Sigmoid colon (tissue), 7 donors: ENCODE measurements around the gene PAX3. TPM values are rescaled to one million over a fixed set of nuclear protein-coding genes. Genes with fewer than 3 reads are reported as not detected.

Experiments used
- DNase-seq: peaks from one replicate; pipeline ENCODE4 v3.0.0-alpha.2; 2019
- H3K27ac ChIP-seq, 4 donors: fragments of 200-600 bp; sonication (generic); one replicate each; pipeline ENCODE4 v1.5.1; 2016 to 2019; ENCODE audit warnings: mild to moderate bottlenecking in 1 of 4
- H3K27me3 ChIP-seq, 3 donors: fragments of 200-600 bp; sonication (generic); one replicate each; pipeline ENCODE4 v1.5.1; 2019; ENCODE audit warnings: mild to moderate bottlenecking in 1 of 3
- H3K36me3 ChIP-seq, 4 donors: fragments of 200-600 bp; sonication (generic); one replicate each; pipeline ENCODE4 v1.5.1; 2016 to 2019
- H3K4me1 ChIP-seq, 4 donors: fragments of 200-600 bp; sonication (generic); one replicate each; pipeline ENCODE4 v1.5.1; 2017 to 2019
- H3K4me3 ChIP-seq, 4 donors: fragments of 200-600 bp; sonication (generic); one replicate each; pipeline ENCODE4 v1.5.1; 2017 to 2019; ENCODE audit warnings: mild to moderate bottlenecking in 2 of 4, moderate library complexity in 1 of 4
- H3K9me3 ChIP-seq, 4 donors: fragments of 200-600 bp in 3 of 4; sonication (generic) in 3 of 4; one replicate each; pipeline versions ENCODE4 v1.5.1 to v1.6.1; 2013 to 2019
- EP300 ChIP-seq, 4 donors: sonication (generic); formaldehyde crosslinking; IDR thresholded peaks; one replicate each; pipeline ENCODE4 v1.6.1; 2017; ENCODE audit warnings: antibody characterized with exemption in 4 of 4
- POLR2A ChIP-seq, 2 donors: fragments of 450-650 bp; IDR thresholded peaks; one replicate each; pipeline ENCODE4 v1.6.1; 2016; ENCODE audit warnings: antibody characterized with exemption in 2 of 2, mild to moderate bottlenecking in 2 of 2, moderate library complexity in 2 of 2
- POLR2AphosphoS5 ChIP-seq, 4 donors: sonication (generic); formaldehyde crosslinking; IDR thresholded peaks; one replicate each; pipeline ENCODE4 v1.6.1; 2017; ENCODE audit warnings: antibody characterized with exemption in 4 of 4
- WGBS, 2 donors: extraction: QIAGEN DNeasy Blood & Tissue Kit; methylation state at CpG; one replicate each; pipeline ENCODE4 v1.1.7; 2013; 5-methylcytosine and 5-hydroxymethylcytosine counted together
- intact Hi-C: fragments of 100-400 bp; cut with DNase I; formaldehyde crosslinking; loops from one replicate; pipeline ENCODE4 v1.15.1; 2023
- polyA plus RNA-seq, 3 donors: library from polyadenylated mRNA; stranded (reverse); fragments of 200-250 nt; gene quantifications; one replicate each; pipeline ENCODE4 v1.2.3, GENCODE V29; 2013
- total RNA-seq, 4 donors: library from RNA; depleted of rRNA; stranded (reverse); fragments of >200 nt; gene quantifications; one replicate each; pipeline ENCODE4 v1.1.0, GENCODE V29; 2016
- TF ChIP-seq, protein P1 (sequence below), 4 experiments: fragments of 450-650 bp in 3 of 4; fragments of 200-600 bp in 1 of 4; IDR thresholded peaks; one replicate each; pipeline ENCODE4 v1.5.1; 2016 to 2019; ENCODE audit warnings: antibody characterized with exemption in 4 of 4, mild to moderate bottlenecking in 3 of 4, moderate library complexity in 2 of 4
- donor health status: healthy with polysubstance abuse.
- donor health status: Bipolar disorder and iron deficiency.
- donor health status: healthy.

The PAX3 gene
- total and polyA plus RNA-seq, 7 donors: not detected

DNA sequence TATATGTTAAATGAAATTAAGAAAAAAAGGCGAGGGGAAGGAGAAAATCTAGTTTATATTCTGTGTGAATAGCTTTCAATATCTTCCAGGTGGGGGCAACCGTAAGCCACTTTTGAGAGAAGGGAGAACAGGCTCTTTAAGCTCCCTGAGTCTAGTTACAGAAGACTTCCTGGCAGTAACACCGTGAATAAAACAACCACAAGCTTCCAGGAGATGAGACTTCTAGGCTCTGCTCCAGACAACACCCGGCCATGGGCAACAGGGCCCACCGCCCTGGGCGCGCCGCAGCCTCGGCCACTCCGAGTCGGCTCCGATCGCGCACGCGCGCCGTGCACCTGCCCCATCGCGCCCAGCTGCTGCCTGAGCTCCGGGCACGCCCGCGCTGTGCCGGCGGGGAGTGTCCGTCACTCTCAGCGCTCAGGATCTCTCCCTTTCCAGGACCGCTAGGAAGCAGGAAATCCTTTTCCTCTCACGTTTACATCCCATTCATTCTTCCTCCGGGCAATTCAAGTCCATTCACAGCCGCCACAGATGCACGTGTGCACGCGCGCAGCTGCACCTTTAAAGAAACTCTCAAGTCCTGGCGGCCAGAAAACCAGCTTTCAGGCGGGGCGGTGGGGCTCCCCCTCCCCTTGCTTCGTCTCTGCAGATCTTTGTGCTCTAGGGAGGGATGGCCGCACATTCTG is 19.4 kb upstream of the PAX3 start:
- Histone ChIP-seq H3K36me3 (no peaks in the 10 kb centered on the region), H3K9me3 (no peaks in the 10 kb centered on the region), H3K4me1 (peaks cover 0 to 26% (median 22%) of the 10 kb centered on the region in 4 donors), H3K4me3 (peak overlapping the region; percentile 27 to 67 (median 50)), H3K27me3 (peaks cover 12 to 65% (median 32%) of the 10 kb centered on the region in 3 donors), H3K27ac (peak overlapping the region in 2 of 4 donors; percentile 51 to 85)
- no peak for TF ChIP-seq EP300 (IDR thresholded peaks at IDR 0.05)
- no peak for TF ChIP-seq POLR2AphosphoS5 (IDR thresholded peaks at IDR 0.05)
- TF ChIP-seq POLR2A (IDR thresholded peaks at IDR 0.05): no peak
- TF ChIP-seq, protein P1, sequence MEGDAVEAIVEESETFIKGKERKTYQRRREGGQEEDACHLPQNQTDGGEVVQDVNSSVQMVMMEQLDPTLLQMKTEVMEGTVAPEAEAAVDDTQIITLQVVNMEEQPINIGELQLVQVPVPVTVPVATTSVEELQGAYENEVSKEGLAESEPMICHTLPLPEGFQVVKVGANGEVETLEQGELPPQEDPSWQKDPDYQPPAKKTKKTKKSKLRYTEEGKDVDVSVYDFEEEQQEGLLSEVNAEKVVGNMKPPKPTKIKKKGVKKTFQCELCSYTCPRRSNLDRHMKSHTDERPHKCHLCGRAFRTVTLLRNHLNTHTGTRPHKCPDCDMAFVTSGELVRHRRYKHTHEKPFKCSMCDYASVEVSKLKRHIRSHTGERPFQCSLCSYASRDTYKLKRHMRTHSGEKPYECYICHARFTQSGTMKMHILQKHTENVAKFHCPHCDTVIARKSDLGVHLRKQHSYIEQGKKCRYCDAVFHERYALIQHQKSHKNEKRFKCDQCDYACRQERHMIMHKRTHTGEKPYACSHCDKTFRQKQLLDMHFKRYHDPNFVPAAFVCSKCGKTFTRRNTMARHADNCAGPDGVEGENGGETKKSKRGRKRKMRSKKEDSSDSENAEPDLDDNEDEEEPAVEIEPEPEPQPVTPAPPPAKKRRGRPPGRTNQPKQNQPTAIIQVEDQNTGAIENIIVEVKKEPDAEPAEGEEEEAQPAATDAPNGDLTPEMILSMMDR (IDR thresholded peaks at IDR 0.05): peak; percentile 19 to 44 (median 38)
- no peak for DNase-seq
- intact Hi-C loops: loop anchor here (1.0 to 2.0 kb wide), 2 partner anchors 243 to 295 kb away; no protein-coding TSS in a partner anchor
- 0 to 1% methylated on average over 41 of the region's 41 CpGs for WGBS, 2 donors

DNA sequence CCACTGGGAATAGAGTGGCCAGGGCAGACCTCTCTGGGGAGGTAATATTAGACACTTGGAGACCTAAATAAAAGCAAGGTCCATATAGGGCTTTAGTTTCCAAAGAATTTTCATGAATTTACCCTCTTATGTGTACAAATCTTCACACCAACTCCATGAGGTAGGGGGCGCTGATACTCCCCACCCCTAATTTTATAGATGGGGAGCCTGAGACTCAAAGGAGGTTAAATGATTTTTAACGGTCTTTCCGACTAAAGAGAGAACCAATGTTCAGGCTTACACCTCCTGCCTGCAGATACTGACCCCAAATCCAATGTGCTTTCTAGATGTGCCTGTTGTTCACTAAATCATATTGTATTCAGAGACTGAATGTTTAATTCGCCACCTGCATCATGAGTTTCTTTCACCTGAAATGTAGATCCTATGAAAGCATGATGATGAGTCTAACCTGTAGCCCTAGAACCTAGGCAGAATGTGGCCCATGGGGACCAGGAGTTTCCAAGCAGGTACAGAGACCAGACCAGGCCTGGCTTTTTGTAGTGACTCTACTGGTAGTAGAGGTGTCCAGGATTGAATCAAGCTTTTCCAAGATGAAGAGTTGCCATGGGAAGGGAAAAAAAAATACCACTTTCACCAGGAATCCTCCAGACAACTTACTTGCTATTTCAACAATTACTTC is 16.8 kb upstream of the PAX3 start:
- Histone ChIP-seq H3K9me3 (no peaks in the 10 kb centered on the region), H3K27ac (no peak overlapping the region), H3K4me1 (peaks cover 0 to 33% (median 24%) of the 10 kb centered on the region in 4 donors), H3K4me3 (no peak overlapping the region), H3K27me3 (peaks cover 35 to 85% (median 58%) of the 10 kb centered on the region in 3 donors), H3K36me3 (no peaks in the 10 kb centered on the region)
- intact Hi-C loops: no loop called here
- TF ChIP-seq, protein P1 (IDR thresholded peaks at IDR 0.05): no peak
- TF ChIP-seq POLR2A (IDR thresholded peaks at IDR 0.05) (no peak), POLR2AphosphoS5 (IDR thresholded peaks at IDR 0.05) (no peak), EP300 (IDR thresholded peaks at IDR 0.05) (no peak)
- WGBS, 2 donors: 38 to 53% methylated on average over 4 of the region's 4 CpGs
- no peak for DNase-seq

DNA sequence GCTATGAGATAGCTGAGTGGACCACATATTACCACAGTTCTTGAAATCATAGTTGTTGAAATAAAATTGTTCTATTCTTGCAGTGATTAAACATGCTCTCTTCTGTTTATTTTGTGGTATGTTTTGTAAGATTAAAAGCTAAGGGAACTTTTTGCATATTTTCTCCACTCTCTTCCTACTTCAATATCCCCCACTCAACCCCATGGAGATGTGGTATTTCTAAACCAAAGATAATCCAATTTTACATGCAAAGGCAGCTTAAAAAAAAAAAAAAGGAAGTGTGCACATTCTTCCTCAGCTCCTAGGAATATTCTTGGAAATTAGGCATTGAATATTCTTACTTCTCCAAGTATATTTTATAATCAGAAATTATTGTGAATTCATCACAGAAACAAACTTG is 15.0 kb upstream of the PAX3 start:
- Histone ChIP-seq H3K4me3 (no peak overlapping the region), H3K27me3 (peaks cover 47 to 94% (median 69%) of the 10 kb centered on the region in 3 donors), H3K9me3 (no peaks in the 10 kb centered on the region), H3K4me1 (peaks cover 0 to 21% (median 14%) of the 10 kb centered on the region in 4 donors), H3K36me3 (no peaks in the 10 kb centered on the region), H3K27ac (no peak overlapping the region)
- intact Hi-C loops: no loop called here
- no peak for TF ChIP-seq POLR2A (IDR thresholded peaks at IDR 0.05)
- no peak for TF ChIP-seq EP300 (IDR thresholded peaks at IDR 0.05)
- TF ChIP-seq, protein P1 (IDR thresholded peaks at IDR 0.05): no peak
- no peak for TF ChIP-seq POLR2AphosphoS5 (IDR thresholded peaks at IDR 0.05)
- no peak for DNase-seq

DNA sequence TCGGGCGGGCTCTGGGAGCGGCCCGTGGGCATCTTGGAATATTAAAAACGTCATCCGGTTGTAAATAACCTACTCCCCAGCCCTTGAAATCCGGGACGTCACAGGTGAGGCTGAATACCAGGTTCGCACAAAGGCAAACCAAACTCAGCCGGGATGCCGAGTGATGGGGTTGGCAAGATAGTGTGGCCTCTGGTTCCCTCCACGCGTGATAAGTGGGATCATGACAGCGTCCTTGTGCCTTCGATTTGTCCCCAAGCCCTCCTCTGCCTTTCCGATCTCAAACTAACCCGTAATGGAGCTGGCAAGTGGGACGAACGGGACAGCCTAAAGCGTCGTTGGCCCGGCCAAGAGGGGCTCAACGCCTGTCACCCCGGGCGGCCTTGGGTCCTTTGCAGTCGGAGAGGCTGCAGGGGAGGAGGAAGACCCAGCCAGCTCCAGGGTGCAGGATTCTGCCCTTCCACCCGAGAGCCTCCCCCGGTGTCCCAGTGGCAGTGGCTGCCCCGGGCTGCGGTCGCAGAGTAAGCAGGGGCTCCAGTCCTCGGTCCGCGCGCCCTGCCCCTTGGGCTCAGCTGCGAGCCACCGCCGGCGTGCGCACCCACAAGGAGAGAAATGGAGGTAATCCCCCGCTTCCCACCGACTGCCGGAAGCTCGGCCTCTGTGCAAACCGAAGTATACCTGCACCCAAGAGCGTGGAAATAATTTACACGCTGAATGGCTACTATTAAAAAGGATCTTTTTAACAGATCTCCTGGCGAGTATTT is 13.4 kb upstream of the PAX3 start:
- Histone ChIP-seq H3K27me3 (peaks cover 58 to 98% (median 85%) of the 10 kb centered on the region in 3 donors), H3K4me3 (no peak overlapping the region), H3K9me3 (no peaks in the 10 kb centered on the region), H3K36me3 (no peaks in the 10 kb centered on the region), H3K4me1 (peaks cover 0 to 12% (median 6%) of the 10 kb centered on the region in 4 donors), H3K27ac (no peak overlapping the region)
- DNase-seq: no peak
- intact Hi-C loops: no loop called here
- WGBS, 2 donors: 6 to 7% methylated on average over 48 of the region's 48 CpGs
- TF ChIP-seq, protein P1 (IDR thresholded peaks at IDR 0.05): no peak
- peak in 1 of 4 donors; percentile 2 for TF ChIP-seq POLR2AphosphoS5 (IDR thresholded peaks at IDR 0.05)
